NCI-H510A treated with DMSO at 0.1 percent for 48 hours (cell line): ENCODE measurements around the gene BACH1.
A peak's percentile ranks its signal among the peaks of the same experiment; 100 is the strongest.

Experiments
- DNase-seq: peaks from one replicate; lab custom pipeline; 2025; lab: John Stamatoyannopoulos, UW

BACH1 gene

DNA sequence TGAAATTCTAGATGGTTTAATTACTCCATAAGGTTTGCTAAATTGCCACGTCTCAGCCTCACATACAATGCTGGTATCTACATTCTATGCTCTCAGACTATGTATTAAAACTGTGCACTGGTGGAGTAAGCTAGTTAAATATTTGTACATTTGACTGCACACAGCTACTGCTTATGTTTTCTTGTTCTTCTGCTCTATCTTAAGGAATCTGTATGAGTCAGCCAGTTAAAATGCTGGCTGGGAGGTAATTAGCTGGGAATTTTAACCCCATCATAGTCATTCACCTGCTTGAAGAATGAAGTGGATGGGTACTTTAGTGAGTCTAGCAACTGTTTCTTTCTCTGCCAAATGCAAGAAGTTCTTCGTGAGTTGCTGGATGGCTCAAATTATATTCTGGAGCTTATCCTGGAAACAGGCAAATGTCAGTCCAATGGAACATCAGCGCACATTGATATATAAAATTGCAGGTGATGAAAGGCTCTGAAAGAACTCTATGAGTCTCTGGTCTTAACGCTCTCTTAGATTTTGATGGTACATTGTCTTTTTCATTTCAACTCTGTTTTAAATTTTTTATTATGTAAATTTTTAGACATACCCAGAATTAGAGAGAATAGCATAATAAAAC lies 83.4 kb downstream of the BACH1 start:
- DNase-seq: no peak

DNA sequence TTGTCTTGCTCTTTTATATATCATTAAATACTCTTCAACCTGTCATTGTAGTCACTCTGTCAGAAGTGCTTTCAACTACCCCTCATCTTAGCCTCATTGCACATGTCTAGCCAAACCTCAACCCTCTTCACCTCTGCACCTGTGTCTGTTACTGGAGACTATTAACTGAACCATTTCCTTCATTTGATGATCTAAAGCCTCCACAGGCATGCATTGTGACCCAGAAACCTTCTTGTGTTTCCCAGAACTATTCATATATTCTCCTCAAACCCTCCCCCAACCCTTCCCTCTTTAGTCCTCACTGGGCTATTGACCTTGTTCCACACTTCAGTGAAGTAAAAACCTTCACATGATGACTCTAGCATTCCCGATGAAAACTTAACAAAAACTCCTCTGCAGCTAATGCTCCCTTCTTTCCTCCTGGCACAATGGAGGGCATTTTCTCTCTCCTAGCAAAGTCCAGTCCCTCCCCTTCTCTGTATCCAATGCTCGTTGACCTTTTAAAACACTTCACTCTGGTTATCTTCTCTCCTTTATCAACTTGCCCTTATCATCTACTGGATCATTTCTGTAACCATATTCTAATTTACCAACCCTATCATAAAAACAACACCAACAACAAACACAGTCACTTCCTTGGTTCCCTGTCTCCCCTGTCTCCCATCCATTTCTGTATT lies 86.1 kb downstream of the BACH1 start:
- DNase-seq: peak; percentile 25

DNA sequence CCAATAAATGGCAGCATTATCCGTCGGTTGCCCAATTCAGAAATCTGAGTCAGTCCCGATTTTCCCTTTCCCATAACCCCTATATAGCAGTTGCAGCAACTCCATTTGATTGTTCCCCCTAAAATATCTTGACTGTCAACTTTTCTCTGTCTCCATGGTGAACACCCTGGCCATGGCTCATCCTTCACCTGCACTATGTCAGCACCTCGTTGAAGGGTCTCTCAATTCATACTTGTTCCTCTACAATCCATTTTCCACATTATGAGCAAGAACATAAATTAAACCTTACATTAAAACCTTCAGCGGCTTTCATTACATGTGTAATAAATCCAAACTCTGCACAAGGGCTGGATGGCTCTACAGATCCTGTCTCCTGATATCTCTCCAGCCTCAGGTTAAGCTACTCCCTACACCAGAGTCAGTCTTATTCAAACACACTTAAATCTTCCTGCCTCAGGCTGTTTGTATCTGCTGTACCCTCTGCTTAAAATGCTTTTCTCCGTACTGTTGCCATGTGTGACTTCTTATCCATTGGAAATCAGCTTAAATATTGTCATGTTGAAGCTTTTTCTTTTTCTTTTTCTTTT lies 87.3 kb downstream of the BACH1 start:
- no peak for DNase-seq

DNA sequence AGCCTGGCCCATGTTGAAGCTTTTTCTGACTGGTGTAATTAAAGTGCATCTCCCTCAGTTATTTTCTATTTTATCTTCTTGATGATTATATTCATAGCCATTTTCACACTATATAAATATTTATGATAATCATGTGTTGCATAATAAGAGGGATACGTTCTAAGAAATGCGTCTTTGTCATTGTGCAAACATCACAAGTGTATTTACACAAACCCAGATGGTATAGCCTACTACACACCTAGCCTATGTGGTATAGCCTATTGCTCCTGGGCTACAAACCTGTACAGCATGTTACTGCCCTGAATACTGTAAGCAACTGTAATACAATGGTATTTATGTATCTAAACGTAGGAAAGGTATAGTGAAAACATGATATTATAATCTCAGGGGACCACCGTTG lies 88.1 kb downstream of the BACH1 start:
- peak; percentile 10 for DNase-seq

DNA sequence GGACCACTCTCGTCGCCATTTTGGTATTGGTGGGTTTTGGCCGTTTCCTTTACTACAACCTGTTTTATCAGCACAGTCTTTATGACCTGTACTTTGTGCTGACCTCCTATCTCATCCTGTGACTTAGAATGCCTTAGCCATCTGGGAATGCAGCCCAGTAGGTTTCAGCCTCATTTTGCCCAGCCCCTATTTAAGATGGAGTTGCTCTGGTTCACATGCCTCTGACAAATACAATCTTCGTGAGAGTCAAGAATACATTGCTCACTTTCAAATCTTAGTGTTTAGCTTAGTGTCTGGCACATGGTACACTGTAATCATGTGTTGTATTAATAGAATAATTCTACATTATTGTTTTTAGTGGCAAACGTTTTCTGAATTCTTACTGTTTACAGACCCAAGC lies 88.9 kb downstream of the BACH1 start:
- no peak for DNase-seq

DNA sequence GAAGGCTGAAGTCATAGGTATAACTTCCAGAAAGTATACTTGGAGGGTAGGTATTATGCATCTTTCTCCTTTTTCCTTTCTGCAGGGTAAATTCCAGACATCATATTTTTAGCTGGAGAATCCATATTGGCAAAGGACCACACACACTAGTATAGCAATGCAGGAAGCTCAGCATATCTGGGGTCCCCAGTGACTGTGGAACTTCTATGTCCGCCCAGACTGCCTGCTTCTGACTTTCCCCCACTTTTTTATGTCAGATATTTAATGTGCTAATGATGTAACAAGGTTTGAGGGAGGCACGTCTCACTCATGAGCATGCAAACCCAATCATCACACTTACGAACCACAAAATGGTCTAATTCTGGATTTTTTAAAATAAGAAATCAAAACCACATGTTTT lies 90.4 kb downstream of the BACH1 start:
- no peak for DNase-seq

DNA sequence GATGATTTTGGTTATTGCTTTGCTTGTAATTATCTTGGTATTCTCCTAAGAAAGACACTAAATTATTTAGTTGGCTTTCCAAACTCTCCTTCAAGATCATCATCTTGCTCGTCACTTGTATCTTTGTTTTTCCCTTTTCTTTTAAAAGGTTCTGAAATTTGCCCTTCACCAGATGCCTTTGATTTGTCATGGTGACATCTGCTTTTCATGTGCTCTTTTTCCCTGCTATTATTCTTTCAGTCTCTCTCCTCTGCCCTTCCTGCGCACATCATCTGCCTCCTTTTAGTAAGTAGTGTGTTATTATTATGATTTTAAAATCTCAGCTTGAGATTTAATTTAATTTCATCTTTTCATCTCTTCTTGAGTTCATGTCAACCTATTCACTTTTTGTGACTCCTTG lies 92.1 kb downstream of the BACH1 start:
- no peak for DNase-seq

DNA sequence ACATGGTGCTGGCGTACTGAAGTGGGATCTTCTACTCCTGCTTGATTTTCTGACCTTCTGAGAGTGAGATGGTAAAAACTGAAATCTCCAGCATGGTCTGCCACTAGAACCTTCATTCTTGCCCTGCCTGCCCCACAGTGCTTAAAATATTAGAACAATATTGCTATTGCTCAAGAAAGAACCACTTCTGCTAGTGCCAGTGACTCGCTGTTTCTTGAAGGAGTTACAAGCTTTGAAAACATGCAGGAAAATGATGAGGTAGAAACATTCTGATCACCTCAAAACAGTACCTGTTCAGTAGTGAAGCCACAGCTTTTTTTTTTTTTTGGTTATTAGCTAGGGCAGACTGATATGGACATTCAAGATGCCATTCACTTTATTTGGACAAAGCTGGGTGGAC lies 95.3 kb downstream of the BACH1 start:
- no peak for DNase-seq
